ENCODE results near the gene CD9.
"Not testable (repeated sequence)": the region's sequence is repeated elsewhere in the genome, so short reads cannot be mapped to it uniquely, and the experiment has no call there.

The CD9 gene

GRCh38 chr12:6180268-6181051 lies 19.7 kb upstream of the CD9 start:
- DNase-seq: no peak

- no peak for DNase-seq
These were observed 19.0 kb upstream of the CD9 start for GRCh38 chr12:6181166-6181565.

- DNase-seq: no peak
These were observed 18.5 kb upstream of the CD9 start for GRCh38 chr12:6181583-6182278.

- no peak for DNase-seq
These were observed 17.8 kb upstream of the CD9 start for GRCh38 chr12:6182279-6182898.

GRCh38 chr12:6183689-6184428 lies 16.3 kb upstream of the CD9 start:
- DNase-seq: no peak

DNA sequence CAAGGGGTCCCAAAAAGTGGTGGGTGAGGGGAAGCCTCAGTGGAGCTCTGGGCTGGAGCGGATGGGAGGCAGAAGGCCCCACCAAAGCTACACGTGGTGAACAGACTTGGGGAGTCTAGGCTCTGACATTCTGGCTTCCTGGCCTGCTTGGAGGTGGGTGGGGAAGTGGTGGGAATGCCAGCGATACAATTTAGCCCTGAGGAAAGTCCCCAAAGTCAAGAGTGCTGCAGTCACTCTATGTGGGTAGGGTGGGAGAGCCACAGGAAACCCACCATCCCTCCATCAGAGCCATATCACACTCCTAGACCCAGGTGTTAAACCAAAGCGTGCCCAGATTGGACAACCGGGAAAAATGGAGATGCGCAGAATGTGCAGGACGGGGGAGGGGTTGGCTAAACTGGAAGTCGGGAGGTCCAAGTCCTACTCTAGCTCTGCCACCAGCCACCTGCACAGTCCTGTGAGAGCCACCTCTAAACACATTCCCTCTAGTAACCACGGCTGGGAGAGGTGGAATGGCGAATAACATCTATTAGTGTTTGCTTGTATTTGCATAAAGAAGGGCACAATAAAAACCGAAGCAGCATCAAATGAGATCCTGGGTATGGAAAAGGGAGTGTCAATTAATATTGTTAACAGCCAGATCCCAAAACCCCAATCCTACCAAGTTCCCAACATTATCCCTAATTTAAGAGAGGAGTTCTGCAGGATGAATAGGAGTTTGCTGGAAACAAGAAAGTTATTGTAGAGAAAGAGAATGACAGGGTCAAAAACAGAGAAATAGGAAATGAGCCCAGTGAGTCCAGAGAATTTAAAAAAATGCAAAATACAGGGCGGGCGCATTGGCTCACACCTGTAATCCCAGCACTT lies 14.0 kb upstream of the CD9 start:
- no peak for DNase-seq

DNA sequence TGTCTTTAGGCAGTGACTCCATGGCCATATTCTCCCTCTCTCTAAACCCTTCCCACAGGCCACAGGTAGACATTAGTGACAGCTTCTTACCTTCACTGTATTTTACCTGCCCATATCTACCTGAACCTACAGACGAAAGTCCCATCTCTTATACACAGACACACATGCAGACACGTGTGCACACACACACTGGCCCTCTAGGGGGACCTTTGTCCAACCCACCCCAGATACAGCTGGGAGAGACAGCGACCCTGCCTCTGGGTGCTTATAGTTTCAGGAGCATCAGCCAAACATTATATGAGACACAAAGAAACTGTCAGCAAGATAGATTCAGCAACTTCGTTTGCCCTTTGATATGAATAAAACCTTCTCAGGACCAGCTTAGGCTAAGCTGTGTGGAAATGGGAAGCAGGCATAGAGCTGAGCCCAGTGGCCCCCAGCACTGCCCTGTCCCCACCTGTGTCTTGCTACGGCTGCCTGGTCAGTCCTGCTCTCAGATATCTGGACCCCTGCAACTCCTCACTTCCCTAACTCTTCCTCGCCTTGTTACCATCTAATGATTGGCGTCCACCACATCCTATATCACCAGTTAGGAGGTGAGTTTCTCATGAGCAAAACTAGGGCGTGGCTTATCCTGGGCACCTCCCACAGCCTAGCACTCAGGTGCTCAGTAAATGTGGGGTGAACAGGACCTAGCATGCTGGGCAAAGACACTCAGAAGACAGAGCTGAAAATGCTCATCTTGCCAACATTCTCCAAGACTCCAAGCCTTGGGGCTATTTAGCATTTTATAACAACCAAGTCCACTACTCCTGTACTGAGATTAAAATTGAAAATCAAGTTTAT lies 12.0 kb upstream of the CD9 start:
- no peak for DNase-seq

DNA sequence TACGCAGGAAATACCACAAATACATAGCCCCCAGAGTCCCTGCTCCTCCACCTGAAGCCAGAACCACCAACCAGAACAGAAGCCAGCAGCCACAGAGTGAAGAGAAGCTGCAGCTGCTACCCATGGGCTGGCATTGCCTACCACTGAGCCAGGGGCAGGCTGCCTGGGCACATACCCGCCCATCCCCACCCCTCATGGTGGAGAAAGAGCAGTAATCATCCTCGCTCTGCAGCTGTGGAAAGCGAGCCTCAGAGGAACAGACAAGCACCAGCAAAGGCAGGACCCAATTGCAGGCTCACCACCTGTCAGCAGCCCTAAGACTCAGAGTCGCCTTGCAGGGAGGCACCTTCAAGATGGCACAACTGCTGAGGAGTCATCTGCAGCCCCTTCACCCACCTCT lies 11.2 kb upstream of the CD9 start:
- no peak for DNase-seq

DNA sequence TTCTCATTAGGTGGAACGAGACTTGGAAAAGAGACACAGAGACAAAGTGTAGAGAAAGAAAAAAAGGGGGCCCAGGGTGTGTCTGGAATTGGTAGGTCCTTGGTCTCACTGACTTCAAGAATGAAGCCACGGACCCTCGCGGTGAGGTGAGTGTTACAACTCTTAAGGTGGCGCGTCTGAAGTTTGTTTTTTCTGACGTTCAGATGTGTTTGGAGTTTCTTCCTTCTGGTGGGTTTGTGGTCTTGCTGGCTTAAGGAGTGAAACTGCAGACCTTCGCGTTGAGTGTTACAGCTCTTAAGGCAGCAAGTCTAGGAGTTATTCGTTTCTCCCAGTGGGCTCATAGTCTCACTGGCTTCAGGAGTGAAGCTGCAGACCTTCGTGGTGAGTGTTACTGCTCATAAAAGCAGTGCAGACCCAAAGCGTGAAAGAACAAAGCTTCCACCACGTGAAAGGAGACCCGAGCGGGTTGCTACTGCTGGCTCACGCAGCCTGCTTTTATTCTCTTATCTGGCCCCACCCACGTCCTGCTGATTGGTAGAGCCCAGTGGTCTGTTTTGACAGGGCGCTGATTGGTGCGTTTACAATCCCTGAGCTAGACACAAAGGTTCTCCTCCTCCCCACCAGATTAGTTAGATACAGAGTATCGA lies 10.1 kb upstream of the CD9 start:
- DNase-seq: not testable (repeated sequence)

- DNase-seq: not testable (repeated sequence)
These were observed 9.3 kb upstream of the CD9 start for GRCh38 chr12:6190767-6191530.

DNA sequence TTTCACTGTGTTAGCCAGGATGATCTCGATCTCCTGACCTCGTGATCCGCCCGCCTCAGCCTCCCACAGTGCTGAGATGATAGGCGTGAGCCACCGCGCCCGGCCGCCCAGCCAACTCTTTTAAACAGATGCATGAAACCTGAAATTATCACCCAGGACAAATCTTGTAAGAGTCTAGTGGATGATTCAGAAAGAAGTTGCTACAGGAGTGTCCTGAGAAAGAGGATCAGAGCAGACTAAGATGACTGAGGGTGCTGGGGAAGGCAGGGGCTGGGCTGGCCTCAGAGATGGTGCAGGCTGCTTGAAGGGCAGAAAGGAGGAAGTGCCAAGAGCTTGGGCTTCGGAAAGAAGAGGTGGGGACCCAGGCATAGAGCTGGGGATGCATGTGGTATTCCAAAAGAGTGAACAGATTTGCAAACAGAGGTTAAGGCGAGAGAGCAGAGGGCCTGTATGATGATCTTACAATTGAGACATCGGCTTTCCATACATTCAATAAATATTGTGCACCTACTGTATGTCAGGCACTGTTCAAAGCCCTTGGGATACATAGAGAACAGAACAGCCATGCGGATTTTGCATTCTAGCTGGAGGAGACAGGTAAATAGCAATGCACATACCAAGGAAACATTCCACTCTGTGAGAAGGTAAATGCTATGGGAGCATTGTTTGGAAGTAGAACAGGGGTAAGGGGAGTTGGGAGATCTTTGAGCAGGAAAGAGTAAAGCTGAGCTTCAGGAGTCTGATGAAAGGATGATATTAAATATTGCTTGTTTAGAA lies 7.4 kb upstream of the CD9 start:
- no peak for DNase-seq

DNA sequence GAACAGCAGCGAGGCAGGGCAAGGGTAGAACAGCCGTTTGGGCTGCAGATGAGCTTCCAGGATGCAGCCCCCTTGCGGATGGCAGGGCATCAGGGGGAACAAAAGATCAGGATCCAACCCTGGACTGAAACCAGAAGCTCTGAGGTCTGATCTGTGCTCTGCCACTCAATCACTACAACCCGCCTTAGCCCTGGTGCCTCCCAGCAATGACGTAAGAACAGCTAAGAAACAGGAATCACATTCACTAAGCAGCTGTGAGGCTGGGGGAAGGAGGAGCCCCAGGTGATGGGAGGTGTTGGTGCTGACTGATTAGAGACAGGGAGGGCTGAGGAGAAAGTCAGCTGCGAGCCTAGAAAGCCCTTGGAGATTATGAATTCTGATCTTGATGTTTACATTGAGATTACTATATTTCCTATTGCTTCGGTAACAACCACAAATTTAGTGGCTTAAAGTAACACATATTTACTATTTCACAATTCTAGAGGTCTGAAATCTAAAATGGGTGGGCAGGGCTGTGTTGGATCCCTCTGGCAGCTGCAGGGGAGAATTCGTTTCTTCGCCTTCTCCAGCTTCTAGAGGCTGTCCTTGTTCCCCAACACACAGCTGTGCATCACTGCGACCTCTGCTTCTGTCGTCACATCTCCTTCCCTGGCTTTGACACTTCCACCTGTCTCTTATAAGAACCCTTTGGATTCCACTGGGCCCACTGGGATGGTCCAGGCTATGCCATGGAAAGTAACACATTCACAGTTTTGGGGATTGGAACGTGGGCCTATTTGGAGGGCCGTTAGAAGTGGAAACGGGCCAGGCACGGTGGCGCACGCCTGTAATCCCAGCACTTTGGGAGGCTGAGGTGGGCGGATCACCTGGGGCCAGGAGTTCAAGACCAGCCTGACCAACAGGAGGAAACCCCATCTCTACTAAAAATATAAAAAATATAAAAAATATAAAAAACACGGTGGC lies 6.1 kb upstream of the CD9 start:
- DNase-seq: no peak

GRCh38 chr12:6195665-6196535 lies 4.3 kb upstream of the CD9 start:
- peak in 12 of 14 donors; percentile 13 to 89 (median 76) for DNase-seq

DNA sequence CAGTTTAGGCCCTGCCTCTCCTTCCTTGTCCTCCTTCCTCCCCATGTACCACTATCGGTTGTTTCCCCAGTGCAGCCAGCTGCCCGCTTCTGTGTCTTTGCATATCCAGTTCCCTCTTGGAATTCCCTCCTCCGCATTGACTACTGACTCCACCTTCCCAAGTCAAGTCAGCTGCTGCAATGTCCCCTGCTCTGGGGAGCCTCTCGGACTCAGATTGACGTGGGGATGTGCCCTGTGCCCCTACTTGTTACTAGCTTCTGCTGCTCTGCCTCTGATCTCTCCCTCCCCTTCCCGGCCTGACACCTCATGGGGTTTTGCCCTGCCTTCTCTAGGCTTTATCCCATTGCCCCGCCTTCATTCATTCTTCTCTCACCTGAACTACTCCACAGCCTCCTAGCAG lies 2.1 kb upstream of the CD9 start:
- no peak for DNase-seq

GRCh38 chr12:6198556-6198955 lies 1.6 kb upstream of the CD9 start:
- no peak for DNase-seq

- DNase-seq: no peak
These were observed 1.1 kb upstream of the CD9 start for GRCh38 chr12:6198985-6199530.

Data from C1 segment of cervical spinal cord (tissue), 14 donors.